HG03571 (cell line): ENCODE data around the gene ADRA2A.

ENCODE experiments used
- ATAC-seq: cut with Tn5 transposase; IDR thresholded peaks from one replicate; pipeline ENCODE4 v1.9.1; 2021; ENCODE audit not compliant: unreplicated experiment

The ADRA2A gene

GRCh38 chr10:111076682-111077478, at the start of gene ADRA2A:
TSS of gene ADRA2A (plus strand) at chr10:111077029. CDS start at chr10:111077997, 968 bp downstream.
- no peak for ATAC-seq

GRCh38 chr10:111030042-111030750, 46.6 kb upstream of the ADRA2A start:
- ATAC-seq = no peak

- no peak for ATAC-seq
Measured at GRCh38 chr10:111034598-111035310, 42.1 kb upstream of the ADRA2A start.

GRCh38 chr10:111035542-111035941, 41.3 kb upstream of the ADRA2A start:
- ATAC-seq = no peak

GRCh38 chr10:111037858-111038257, 39.0 kb upstream of the ADRA2A start:
- no peak for ATAC-seq

- no peak for ATAC-seq
Measured at GRCh38 chr10:111039522-111039921, 37.3 kb upstream of the ADRA2A start.

- no peak for ATAC-seq
Measured at GRCh38 chr10:111057006-111057405, 19.8 kb upstream of the ADRA2A start.

GRCh38 chr10:111063471-111063870, 13.4 kb upstream of the ADRA2A start:
- no peak for ATAC-seq

- no peak for ATAC-seq
Measured at GRCh38 chr10:111072232-111072631, 4.6 kb upstream of the ADRA2A start.

GRCh38 chr10:111075577-111076185, 1.1 kb upstream of the ADRA2A start:
- ATAC-seq = no peak

- ATAC-seq = peak; percentile 71
Measured at GRCh38 chr10:111076191-111076681, 593 bp upstream of the ADRA2A start.

- no peak for ATAC-seq
Measured at GRCh38 chr10:111077479-111077784, 603 bp downstream of the ADRA2A start.

- ATAC-seq = no peak
Measured at GRCh38 chr10:111077785-111078504, 1.1 kb downstream of the ADRA2A start.

- no peak for ATAC-seq
Measured at GRCh38 chr10:111078505-111079185, 1.8 kb downstream of the ADRA2A start.

- no peak for ATAC-seq
Measured at GRCh38 chr10:111079241-111079760, 2.5 kb downstream of the ADRA2A start.

- ATAC-seq = no peak
Measured at GRCh38 chr10:111079781-111080180, 3.0 kb downstream of the ADRA2A start.

GRCh38 chr10:111080224-111080623, 3.4 kb downstream of the ADRA2A start:
- ATAC-seq = no peak

GRCh38 chr10:111081595-111081994, 4.8 kb downstream of the ADRA2A start:
- no peak for ATAC-seq

GRCh38 chr10:111082102-111082975, 5.5 kb downstream of the ADRA2A start:
- ATAC-seq = no peak
